GM12891 (cell line): Measurements from ENCODE around the gene PLEKHA8.

ENCODE experiments used
- DNase-seq: peaks from one replicate; pipeline ENCODE4 v3.0.0; 2011; ENCODE audit warnings: low spot score; ENCODE audit not compliant: insufficient read length
- FAIRE-seq: peaks from 2 replicates; lab custom pipeline; 2011; peaks lifted over from hg19 to GRCh38; lab: Jason Lieb, UNC
- PAX5 ChIP-seq: IDR thresholded peaks from 2 replicates; pipeline ENCODE4 v1.6.1; 2011; ENCODE audit warnings: low read length, moderate library complexity, mild to moderate bottlenecking; ENCODE audit not compliant: insufficient read depth, severe bottlenecking
- POLR2A ChIP-seq: IDR thresholded peaks from 2 replicates; pipeline ENCODE4 v1.6.1; 2011; ENCODE audit warnings: low read depth, low read length, control low read depth
- POLR2AphosphoS5 ChIP-seq: IDR thresholded peaks from 2 replicates; pipeline ENCODE4 v1.6.1; 2011; ENCODE audit warnings: low read depth, low read length, control low read depth
- POU2F2 ChIP-seq: IDR thresholded peaks from 2 replicates; pipeline ENCODE4 v1.6.1; 2011; ENCODE audit warnings: low read depth, mild to moderate bottlenecking, control low read depth, low read length, moderate library complexity
- SPI1 ChIP-seq: IDR thresholded peaks from 2 replicates; pipeline ENCODE4 v1.6.1; 2011; ENCODE audit warnings: low read depth, low read length, control low read depth
- TAF1 ChIP-seq: IDR thresholded peaks from 2 replicates; pipeline ENCODE4 v1.6.1; 2011; ENCODE audit warnings: low read depth, low read length, control low read depth

Gene PLEKHA8

DNA sequence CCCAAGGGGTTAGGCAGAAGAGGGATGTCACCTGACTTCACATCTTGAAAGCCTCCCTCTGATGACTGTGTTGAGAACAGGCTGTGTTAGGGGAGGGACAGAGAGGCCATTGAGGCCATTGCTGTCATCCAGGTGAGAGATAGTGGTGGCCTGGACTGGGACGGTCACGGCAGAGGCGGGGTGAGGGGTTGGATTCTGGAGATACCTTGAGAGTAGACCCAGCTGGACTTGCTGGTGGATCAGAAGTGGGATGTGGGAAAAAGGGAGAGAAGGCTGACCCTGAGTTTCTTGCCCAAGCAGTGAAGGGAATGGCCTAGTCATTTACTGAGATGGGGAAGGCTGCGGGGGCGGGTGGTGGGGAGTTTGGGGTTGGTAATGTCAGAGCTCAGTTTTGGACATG, 120.2 kb downstream of the PLEKHA8 start:
- no peak for DNase-seq
- TF ChIP-seq TAF1 = no peak
- TF ChIP-seq POLR2AphosphoS5 = no peak
- TF ChIP-seq POU2F2 = no peak
- TF ChIP-seq PAX5 = no peak
- TF ChIP-seq SPI1 = no peak
- TF ChIP-seq POLR2A = no peak
- no peak for FAIRE-seq

- FAIRE-seq = no peak
- no peak for DNase-seq
- no peak for TF ChIP-seq TAF1
- no peak for TF ChIP-seq POLR2AphosphoS5
- TF ChIP-seq POU2F2 = no peak
- TF ChIP-seq SPI1 = no peak
- no peak for TF ChIP-seq PAX5
- no peak for TF ChIP-seq POLR2A
Measured at GRCh38 chr7:30148951-30149459, 120.8 kb downstream of the PLEKHA8 start.

- DNase-seq (no peak), FAIRE-seq (peak; percentile 57)
- TF ChIP-seq SPI1 (no peak), PAX5 (no peak), POLR2A (no peak), POLR2AphosphoS5 (no peak), POU2F2 (no peak), TAF1 (no peak)
Measured at GRCh38 chr7:30149640-30150272, 121.5 kb downstream of the PLEKHA8 start.

- TF ChIP-seq POLR2AphosphoS5 (no peak), TAF1 (no peak), PAX5 (no peak), POU2F2 (no peak), SPI1 (no peak), POLR2A (no peak)
- DNase-seq = no peak
- no peak for FAIRE-seq
Measured at GRCh38 chr7:30150711-30151110, 122.5 kb downstream of the PLEKHA8 start.

- FAIRE-seq (no peak), DNase-seq (no peak)
- TF ChIP-seq TAF1 (no peak), POLR2A (no peak), POU2F2 (no peak), POLR2AphosphoS5 (no peak), PAX5 (no peak), SPI1 (no peak)
Measured at GRCh38 chr7:30154111-30154587, 125.9 kb downstream of the PLEKHA8 start.

- no peak for DNase-seq
- FAIRE-seq = no peak
- no peak for TF ChIP-seq POU2F2
- no peak for TF ChIP-seq PAX5
- TF ChIP-seq TAF1 = no peak
- no peak for TF ChIP-seq POLR2AphosphoS5
- no peak for TF ChIP-seq POLR2A
- TF ChIP-seq SPI1 = no peak
Measured at GRCh38 chr7:30155481-30155880, 127.3 kb downstream of the PLEKHA8 start.

DNA sequence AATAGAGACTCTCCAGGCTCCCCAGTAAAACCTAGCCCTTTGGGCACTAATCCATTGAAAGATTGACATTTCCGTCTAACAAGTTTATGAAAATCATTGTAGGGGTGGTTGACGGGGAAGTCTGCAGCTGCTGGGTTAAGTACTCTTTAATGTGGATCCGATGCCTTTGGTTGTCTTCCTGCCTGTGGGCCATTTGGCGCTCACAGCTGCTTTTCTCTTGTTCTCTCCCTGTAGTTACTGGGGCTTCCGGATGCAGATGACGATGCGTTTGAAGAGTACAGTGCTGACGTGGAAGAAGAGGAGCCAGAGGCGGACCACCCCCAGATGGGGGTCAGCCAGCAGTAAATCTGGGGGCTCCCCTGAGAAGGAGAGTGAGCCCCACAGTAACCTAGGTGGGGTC, 129.0 kb downstream of the PLEKHA8 start:
- DNase-seq = no peak
- no peak for FAIRE-seq
- TF ChIP-seq POLR2AphosphoS5 (no peak), POU2F2 (no peak), SPI1 (no peak), PAX5 (no peak)

- DNase-seq = no peak
- TF ChIP-seq POLR2A = no peak
- TF ChIP-seq POU2F2 = no peak
- TF ChIP-seq TAF1 = no peak
- TF ChIP-seq SPI1 = no peak
- TF ChIP-seq PAX5 = no peak
- TF ChIP-seq POLR2AphosphoS5 = no peak
- FAIRE-seq = peak; percentile 66
Measured at GRCh38 chr7:30159163-30159562, 131.0 kb downstream of the PLEKHA8 start.

DNA sequence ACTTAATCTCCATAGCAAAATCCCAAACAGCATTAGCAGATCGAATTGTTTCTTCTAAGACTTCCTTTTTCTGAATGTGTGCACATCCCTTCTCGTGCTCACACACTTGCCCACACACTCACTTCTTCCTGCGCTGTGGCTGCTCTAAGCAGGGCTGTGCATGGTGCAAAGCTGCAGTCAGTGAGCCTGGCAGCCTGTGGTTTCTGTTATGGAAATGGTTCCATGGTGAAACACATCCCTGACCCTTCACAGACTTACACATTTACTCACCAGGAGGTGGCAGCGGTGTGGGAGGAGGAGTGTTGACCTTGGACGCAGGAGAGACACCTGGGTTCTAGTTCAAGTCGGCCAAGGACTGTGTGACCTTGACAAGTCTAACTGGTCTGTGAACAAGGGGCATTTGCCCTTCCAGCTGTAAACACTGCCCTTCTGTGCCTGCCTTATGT, 131.5 kb downstream of the PLEKHA8 start:
- DNase-seq (no peak), FAIRE-seq (peak; percentile 82)
- TF ChIP-seq POLR2AphosphoS5 (no peak), SPI1 (peak; percentile 59), PAX5 (no peak), POLR2A (no peak), TAF1 (no peak), POU2F2 (no peak)

DNA sequence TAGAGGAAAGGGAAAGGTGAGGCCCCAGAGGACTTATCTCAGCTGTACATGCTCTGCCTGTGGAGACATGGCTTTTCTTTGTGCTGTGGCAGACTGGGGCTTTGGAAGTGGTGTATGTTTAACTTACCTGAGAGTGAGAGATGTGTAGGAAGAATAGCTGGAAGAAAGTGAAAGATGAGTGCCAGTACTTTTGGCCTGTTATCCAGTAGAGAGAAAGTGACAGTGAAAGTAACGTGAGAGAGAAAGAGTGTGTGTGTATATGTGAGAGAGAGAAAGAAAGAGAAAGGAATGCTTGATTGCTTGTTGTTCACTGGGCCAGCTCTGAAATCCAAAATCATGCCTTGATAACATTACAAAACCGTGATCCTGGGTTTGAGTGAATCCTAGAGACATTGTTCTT, 132.1 kb downstream of the PLEKHA8 start:
- DNase-seq = no peak
- TF ChIP-seq POLR2AphosphoS5 (no peak), POLR2A (no peak), PAX5 (no peak), SPI1 (no peak), TAF1 (no peak), POU2F2 (no peak)
- peak; percentile 63 for FAIRE-seq

- TF ChIP-seq PAX5 (no peak), POLR2AphosphoS5 (no peak), SPI1 (no peak), POU2F2 (no peak), TAF1 (no peak), POLR2A (no peak)
- FAIRE-seq (no peak), DNase-seq (no peak)
Measured at GRCh38 chr7:30162133-30162532, 133.9 kb downstream of the PLEKHA8 start.
